ENCODE data around the gene ABCB10.

ABCB10 gene

DNA sequence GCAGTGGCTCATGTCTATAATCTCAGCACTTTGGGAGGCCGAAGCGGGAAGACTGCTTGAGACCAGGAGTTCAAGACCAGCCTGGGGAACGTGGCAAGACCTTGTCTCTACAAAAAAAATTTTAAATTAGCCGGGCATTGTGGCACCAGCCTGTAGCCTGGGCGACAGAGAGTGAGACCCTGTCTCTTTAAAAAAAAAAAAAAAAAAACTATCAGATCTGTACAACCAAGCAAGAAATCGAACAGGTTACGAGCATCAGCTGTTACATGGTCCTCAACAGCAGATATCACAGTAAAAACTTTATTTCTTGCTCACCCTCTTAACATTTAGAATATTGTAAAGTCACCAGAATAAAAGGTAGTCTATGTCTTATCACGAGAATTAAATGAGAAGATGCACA lies 51.9 kb downstream of the ABCB10 start:
- no peak overlapping the region for H3K27ac ChIP-seq
- TF ChIP-seq CTCF (conservative IDR thresholded peaks at IDR 0.05) (no peak), ZFX (IDR thresholded peaks at IDR 0.05) (no peak)

DNA sequence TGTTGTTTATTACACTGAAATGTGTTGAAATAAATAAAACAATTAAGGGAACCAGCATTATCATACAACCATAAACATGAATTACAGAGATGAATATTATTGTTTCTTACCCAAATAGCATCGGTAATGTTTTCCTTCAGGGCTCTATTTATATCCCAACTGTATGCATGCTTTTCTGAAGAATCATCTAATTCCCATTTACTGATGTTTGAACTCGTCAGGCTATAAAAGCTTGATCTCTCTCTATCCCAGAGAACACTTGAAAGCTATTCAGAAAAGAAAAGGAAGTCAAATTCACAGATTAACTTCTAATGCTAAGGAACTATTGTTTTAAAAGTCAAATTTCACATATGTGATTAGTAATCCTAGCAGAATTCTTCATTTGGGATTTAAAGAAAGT lies 62.7 kb downstream of the ABCB10 start:
- TF ChIP-seq ZFX (IDR thresholded peaks at IDR 0.05) (no peak), CTCF (conservative IDR thresholded peaks at IDR 0.05) (no peak)

DNA sequence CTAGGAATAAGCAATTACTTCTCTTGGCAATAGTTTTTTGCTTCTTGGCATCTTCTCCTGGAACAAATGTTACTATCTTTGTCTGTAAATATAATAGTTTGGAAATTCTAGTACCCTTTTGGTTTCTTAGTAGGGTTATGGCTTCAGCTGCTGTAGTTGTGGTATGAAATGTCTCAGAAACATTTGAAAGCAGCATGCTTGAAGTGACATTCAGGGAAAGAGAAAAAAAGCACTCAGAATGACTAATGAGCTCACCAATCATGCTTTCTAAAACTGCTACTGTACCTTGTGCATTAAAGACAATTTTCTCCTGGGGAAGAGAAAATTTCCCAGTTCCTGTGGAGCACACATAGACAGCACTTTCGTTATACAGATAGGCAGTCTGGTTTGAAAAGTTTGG lies 71.3 kb downstream of the ABCB10 start:
- H3K27ac ChIP-seq = no peak overlapping the region
- TF ChIP-seq ZFX (IDR thresholded peaks at IDR 0.05) (no peak), CTCF (conservative IDR thresholded peaks at IDR 0.05) (no peak)

More for the DNA sequence above, 62.7 kb downstream of the ABCB10 start:
- no peak overlapping the region for H3K27ac ChIP-seq

DNA sequence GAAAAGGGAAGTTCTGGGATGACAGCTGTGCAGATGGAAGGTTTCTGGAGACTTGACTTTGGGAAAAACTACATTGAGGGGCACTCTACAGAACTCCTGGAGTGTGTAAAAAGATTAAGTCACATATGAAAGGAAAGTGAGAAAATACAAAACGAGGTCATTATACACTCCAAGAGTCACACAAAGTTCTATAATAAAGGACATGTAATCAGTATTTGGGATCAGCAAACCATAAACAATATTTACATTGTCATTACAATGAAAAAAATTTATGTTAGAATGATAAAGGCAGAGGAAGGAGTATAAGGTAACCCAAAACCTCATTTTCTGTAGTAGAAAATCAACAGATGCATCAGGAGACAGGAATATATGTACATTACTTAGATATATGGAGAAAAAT lies 73.2 kb downstream of the ABCB10 start:
- no peak for TF ChIP-seq CTCF (conservative IDR thresholded peaks at IDR 0.05)
- TF ChIP-seq ZFX (IDR thresholded peaks at IDR 0.05) = no peak
- H3K27ac ChIP-seq = no peak overlapping the region; the same call in 1 of the 2 replicates

DNA sequence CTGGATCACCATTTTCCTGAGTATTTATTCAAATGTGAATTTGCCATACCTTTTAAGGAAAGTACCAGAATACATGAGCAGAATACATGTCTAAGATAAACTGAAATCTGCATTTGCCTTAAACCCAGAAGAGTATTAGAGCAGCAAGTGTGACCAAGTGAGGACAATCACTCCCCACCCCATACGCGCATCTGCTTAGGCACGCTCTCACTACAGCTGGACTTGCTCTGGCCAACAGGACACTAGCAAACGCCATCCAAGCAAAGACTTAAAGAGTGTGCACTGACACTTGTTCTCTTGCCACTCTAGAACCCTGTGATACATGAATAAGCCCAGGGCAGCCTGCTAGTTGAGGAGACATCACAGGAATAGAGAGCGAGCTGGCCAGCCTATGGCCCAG lies 76.0 kb downstream of the ABCB10 start:
- no peak overlapping the region for H3K27ac ChIP-seq
- TF ChIP-seq CTCF (conservative IDR thresholded peaks at IDR 0.05) (no peak), ZFX (IDR thresholded peaks at IDR 0.05) (no peak)

- no peak overlapping the region for H3K27ac ChIP-seq
- TF ChIP-seq ZFX (IDR thresholded peaks at IDR 0.05) = no peak
- no peak for TF ChIP-seq CTCF (conservative IDR thresholded peaks at IDR 0.05)
These were observed 78.0 kb downstream of the ABCB10 start for GRCh38 chr1:229480495-229480894.

GRCh38 chr1:229479660-229480399 lies 78.7 kb downstream of the ABCB10 start:
- H3K27ac ChIP-seq = no peak overlapping the region
- no peak for TF ChIP-seq CTCF (conservative IDR thresholded peaks at IDR 0.05)
